Measurements from ENCODE around the gene SLC44A5.
"Not testable (repeated sequence)": the region's sequence is repeated elsewhere in the genome, so short reads cannot be mapped to it uniquely, and the experiment has no call there.

SLC44A5 gene

GRCh38 chr1:75594327-75594726 is 16.6 kb downstream of the SLC44A5 start:
- H3K4me3 ChIP-seq (ENCODE audit: low read depth, low read length), result no peak overlapping the region
- TF ChIP-seq, protein P1, sequence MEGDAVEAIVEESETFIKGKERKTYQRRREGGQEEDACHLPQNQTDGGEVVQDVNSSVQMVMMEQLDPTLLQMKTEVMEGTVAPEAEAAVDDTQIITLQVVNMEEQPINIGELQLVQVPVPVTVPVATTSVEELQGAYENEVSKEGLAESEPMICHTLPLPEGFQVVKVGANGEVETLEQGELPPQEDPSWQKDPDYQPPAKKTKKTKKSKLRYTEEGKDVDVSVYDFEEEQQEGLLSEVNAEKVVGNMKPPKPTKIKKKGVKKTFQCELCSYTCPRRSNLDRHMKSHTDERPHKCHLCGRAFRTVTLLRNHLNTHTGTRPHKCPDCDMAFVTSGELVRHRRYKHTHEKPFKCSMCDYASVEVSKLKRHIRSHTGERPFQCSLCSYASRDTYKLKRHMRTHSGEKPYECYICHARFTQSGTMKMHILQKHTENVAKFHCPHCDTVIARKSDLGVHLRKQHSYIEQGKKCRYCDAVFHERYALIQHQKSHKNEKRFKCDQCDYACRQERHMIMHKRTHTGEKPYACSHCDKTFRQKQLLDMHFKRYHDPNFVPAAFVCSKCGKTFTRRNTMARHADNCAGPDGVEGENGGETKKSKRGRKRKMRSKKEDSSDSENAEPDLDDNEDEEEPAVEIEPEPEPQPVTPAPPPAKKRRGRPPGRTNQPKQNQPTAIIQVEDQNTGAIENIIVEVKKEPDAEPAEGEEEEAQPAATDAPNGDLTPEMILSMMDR (IDR thresholded peaks at IDR 0.05; ENCODE audit: low read depth, low read length, missing control alignments), result no peak
- DNase-seq (ENCODE audit: low read depth), result no peak
- in situ Hi-C loops (cut with HindIII; ENCODE audit: low sequenced_read_pairs), result no loop called here

DNA sequence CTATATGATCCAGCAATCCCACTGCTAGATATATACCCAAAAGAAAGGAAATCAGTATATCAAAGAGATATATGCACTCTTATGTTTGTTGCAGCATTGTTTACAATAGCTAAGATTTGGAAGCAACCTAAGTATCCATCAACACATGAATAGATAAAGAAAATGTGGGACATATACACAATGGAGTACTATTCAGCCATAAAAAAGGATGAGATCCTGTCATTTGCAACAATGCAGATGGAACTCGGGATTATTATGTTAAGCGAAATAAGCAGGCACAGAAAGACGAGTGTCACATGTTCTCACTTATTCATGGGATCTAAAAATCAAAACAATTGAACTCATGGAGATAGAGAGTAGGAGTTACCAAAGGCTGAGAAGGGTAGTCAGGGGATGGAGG is 17.5 kb downstream of the SLC44A5 start:
- H3K4me3 ChIP-seq (ENCODE audit: low read depth, low read length); DNase-seq (ENCODE audit: low read depth); in situ Hi-C loops (cut with HindIII; ENCODE audit: low sequenced_read_pairs): not testable (repeated sequence)

- TF ChIP-seq, protein P1 (IDR thresholded peaks at IDR 0.05; ENCODE audit: low read depth, low read length, missing control alignments), result no peak
- in situ Hi-C loops (cut with HindIII; ENCODE audit: low sequenced_read_pairs), result no loop called here
Observed at GRCh38 chr1:75589637-75590036, 21.3 kb downstream of the SLC44A5 start.

DNA sequence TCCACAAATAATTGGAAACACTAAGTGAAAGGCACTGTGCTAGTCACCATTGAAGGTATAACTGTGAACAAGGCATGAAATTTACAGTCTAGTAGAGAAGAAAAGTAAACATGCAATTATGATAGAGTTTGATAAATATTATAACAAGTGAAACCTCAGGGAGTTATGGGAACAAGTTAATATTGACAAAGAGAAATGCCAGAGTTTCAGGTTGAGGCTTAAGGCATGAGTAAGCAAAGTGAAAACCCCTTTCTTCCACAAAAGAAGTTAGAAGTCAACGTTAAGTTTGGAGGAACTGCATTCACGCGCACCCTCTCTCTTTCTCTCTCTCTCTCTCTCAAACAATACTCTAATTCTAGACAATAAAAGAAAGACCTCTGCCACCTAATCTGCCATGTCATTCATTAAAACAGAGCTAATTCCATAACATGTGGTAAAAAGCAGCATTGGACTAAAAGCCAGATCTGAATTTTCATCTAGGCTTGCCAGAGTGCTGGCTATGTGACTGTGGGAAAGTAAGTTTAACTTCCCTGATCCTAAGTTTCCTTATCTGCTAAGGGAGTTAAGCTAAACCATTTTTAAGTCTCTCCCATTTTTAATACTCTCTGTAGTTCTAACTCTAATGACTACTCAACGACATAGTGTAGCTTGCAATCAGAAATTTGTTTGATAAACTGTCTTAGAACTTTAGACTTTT is 22.0 kb downstream of the SLC44A5 start:
- DNase-seq (ENCODE audit: low read depth), result no peak
- no peak overlapping the region for H3K4me3 ChIP-seq (ENCODE audit: low read depth, low read length)
- TF ChIP-seq, protein P1 (IDR thresholded peaks at IDR 0.05; ENCODE audit: low read depth, low read length, missing control alignments), result no peak
- in situ Hi-C loops (cut with HindIII; ENCODE audit: low sequenced_read_pairs), result no loop called here

More at GRCh38 chr1:75589637-75590036, 21.3 kb downstream of the SLC44A5 start:
- H3K4me3 ChIP-seq (ENCODE audit: low read depth, low read length), result no peak overlapping the region
- no peak for DNase-seq (ENCODE audit: low read depth)

DNA sequence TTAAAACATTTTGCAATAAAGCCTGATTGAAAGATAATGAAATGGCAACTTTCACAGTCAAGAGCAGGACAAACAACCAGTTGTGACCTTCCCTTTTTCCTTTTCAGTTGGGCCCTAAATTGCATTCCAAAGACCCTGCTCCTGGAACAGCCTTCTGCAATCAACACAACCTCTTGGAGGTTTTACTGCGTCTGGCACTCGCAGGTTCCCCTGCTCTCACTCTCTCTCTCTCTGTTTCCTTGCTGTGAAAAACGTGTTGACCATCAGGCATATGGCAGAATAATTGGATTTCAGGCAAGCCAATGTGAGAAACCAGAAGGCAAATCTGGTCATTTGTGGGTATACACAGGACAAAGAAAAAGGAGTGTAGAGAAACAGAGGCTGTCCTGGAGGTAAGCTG is 23.2 kb downstream of the SLC44A5 start:
- in situ Hi-C loops (cut with HindIII; ENCODE audit: low sequenced_read_pairs), result no loop called here
- DNase-seq (ENCODE audit: low read depth), result no peak
- H3K4me3 ChIP-seq (ENCODE audit: low read depth, low read length), result no peak overlapping the region
- TF ChIP-seq, protein P1 (IDR thresholded peaks at IDR 0.05; ENCODE audit: low read depth, low read length, missing control alignments), result no peak

DNA sequence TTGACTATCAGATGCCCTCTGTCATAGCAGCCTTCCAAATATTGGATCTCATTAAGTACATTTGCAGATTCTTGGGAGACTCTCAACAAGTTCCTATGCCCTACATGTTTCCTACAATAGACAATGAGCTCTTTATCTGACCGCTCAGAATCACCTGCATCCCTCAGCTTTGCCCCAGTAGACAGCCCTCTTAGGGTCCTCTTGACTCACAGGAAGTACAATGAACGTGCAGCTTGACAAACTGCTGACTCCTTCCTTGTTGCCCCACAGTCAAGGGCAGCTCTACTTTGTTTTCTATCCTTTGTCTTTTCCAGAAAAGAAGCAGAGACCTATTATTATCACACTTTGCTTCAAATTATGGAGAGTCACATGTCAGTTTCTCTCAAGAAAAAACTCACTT is 27.6 kb downstream of the SLC44A5 start:
- in situ Hi-C loops (cut with HindIII; ENCODE audit: low sequenced_read_pairs), result no loop called here
- H3K4me3 ChIP-seq (ENCODE audit: low read depth, low read length), result no peak overlapping the region
- TF ChIP-seq, protein P1 (IDR thresholded peaks at IDR 0.05; ENCODE audit: low read depth, low read length, missing control alignments), result no peak
- DNase-seq (ENCODE audit: low read depth), result no peak

GRCh38 chr1:75582725-75583261 is 28.1 kb downstream of the SLC44A5 start:
- in situ Hi-C loops (cut with HindIII; ENCODE audit: low sequenced_read_pairs), result no loop called here
- H3K4me3 ChIP-seq (ENCODE audit: low read depth, low read length), result no peak overlapping the region
- TF ChIP-seq, protein P1 (IDR thresholded peaks at IDR 0.05; ENCODE audit: low read depth, low read length, missing control alignments), result no peak
- no peak for DNase-seq (ENCODE audit: low read depth)
